Ovary (tissue), 3 donors: ENCODE measurements around the gene SORBS1.

Source experiments
- POLR2A ChIP-seq: fragments of 450-650 bp; IDR thresholded peaks from one replicate; pipeline ENCODE4 v1.6.1; 2017; ENCODE audit warnings: antibody characterized with exemption, mild to moderate bottlenecking, moderate library complexity
- TF ChIP-seq, protein P1 (sequence below), 3 donors: fragments of 450-650 bp in 2 of 3; fragments of 200-600 bp in 1 of 3; IDR thresholded peaks; one replicate each; pipeline versions ENCODE4 v1.5.1 to v1.8.0; 2016 to 2022; ENCODE audit warnings: antibody characterized with exemption in 3 of 3, mild to moderate bottlenecking in 1 of 3
- donor health status: DM: no; HTN: no; CAD: no.

- TF ChIP-seq, protein P1, sequence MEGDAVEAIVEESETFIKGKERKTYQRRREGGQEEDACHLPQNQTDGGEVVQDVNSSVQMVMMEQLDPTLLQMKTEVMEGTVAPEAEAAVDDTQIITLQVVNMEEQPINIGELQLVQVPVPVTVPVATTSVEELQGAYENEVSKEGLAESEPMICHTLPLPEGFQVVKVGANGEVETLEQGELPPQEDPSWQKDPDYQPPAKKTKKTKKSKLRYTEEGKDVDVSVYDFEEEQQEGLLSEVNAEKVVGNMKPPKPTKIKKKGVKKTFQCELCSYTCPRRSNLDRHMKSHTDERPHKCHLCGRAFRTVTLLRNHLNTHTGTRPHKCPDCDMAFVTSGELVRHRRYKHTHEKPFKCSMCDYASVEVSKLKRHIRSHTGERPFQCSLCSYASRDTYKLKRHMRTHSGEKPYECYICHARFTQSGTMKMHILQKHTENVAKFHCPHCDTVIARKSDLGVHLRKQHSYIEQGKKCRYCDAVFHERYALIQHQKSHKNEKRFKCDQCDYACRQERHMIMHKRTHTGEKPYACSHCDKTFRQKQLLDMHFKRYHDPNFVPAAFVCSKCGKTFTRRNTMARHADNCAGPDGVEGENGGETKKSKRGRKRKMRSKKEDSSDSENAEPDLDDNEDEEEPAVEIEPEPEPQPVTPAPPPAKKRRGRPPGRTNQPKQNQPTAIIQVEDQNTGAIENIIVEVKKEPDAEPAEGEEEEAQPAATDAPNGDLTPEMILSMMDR (IDR thresholded peaks at IDR 0.05) = no peak
- no peak for TF ChIP-seq POLR2A
Measured at GRCh38 chr10:95384011-95384704, 177.0 kb downstream of the SORBS1 start.
